Mesendoderm (in vitro differentiated cells): Measurements from ENCODE around the gene CCR8.
"Not testable (repeated sequence)": the region's sequence is repeated elsewhere in the genome, so short reads cannot be mapped to it uniquely, and the experiment has no call there.

Experiments used
- DNase-seq: peaks from one replicate; pipeline ENCODE4 v3.0.0; 2013
- H2AK5ac ChIP-seq: 2 replicates; pipeline ENCODE4 v1.6.1; 2013; ENCODE audit warnings: low read length, inconsistent platforms
- H2BK120ac ChIP-seq: 2 replicates; pipeline ENCODE4 v1.6.1; 2013; ENCODE audit warnings: low read depth, mild to moderate bottlenecking, low read length, moderate library complexity, mixed read lengths
- H2BK15ac ChIP-seq: replicated peaks from 2 replicates; pipeline ENCODE4 v1.6.1; 2013; ENCODE audit warnings: low read depth, mild to moderate bottlenecking, moderate library complexity
- H2BK5ac ChIP-seq: 2 replicates; pipeline ENCODE4 v1.6.1; 2013; ENCODE audit warnings: low read length, inconsistent platforms
- H3K18ac ChIP-seq: 2 replicates; pipeline ENCODE4 v1.6.1; 2013; ENCODE audit warnings: mild to moderate bottlenecking, low read length, mixed read lengths
- H3K23ac ChIP-seq: one replicate; pipeline ENCODE4 v1.6.1; 2013; ENCODE audit warnings: low read length
- H3K27ac ChIP-seq: 2 replicates; pipeline ENCODE4 v1.5.1; 2013; ENCODE audit warnings: low read depth, mild to moderate bottlenecking, inconsistent platforms, low read length, moderate library complexity
- H3K27me3 ChIP-seq: 2 replicates; pipeline ENCODE4 v1.6.1; 2013; ENCODE audit warnings: low read length, control low read depth, mild to moderate bottlenecking, inconsistent platforms; ENCODE audit not compliant: insufficient read depth, poor library complexity
- H3K36me3 ChIP-seq: 2 replicates; pipeline ENCODE4 v1.6.1; 2013; ENCODE audit warnings: low read length, inconsistent platforms; ENCODE audit not compliant: control insufficient read depth, insufficient read depth
- H3K4ac ChIP-seq: one replicate; pipeline ENCODE4 v1.6.1; 2013; ENCODE audit warnings: low read depth, mild to moderate bottlenecking, low read length, moderate library complexity
- H3K4me1 ChIP-seq: 2 replicates; pipeline ENCODE4 v1.6.1; 2013; ENCODE audit warnings: low read depth, low read length, inconsistent platforms; ENCODE audit not compliant: control insufficient read depth
- H3K4me2 ChIP-seq: 2 replicates; pipeline ENCODE4 v1.6.1; 2013; ENCODE audit warnings: low read length
- H3K4me3 ChIP-seq: 2 replicates; pipeline ENCODE4 v1.5.1; 2013; ENCODE audit warnings: mild to moderate bottlenecking, low read length
- H3K56ac ChIP-seq: one replicate; pipeline ENCODE4 v1.6.1; 2013; ENCODE audit warnings: low read length
- H3K79me1 ChIP-seq: 2 replicates; pipeline ENCODE4 v1.6.1; 2013; ENCODE audit warnings: low read length, inconsistent platforms
- H3K79me2 ChIP-seq: 2 replicates; pipeline ENCODE4 v1.6.1; 2013; ENCODE audit warnings: mild to moderate bottlenecking, low read length; ENCODE audit not compliant: control insufficient read depth, insufficient read depth
- H3K9ac ChIP-seq: 2 replicates; pipeline ENCODE4 v1.6.1; 2013; ENCODE audit warnings: low read length, inconsistent platforms
- H4K5ac ChIP-seq: one replicate; pipeline ENCODE4 v1.6.1; 2013; ENCODE audit warnings: low read length
- H4K8ac ChIP-seq: one replicate; pipeline ENCODE4 v1.6.1; 2013; ENCODE audit warnings: low read depth, mild to moderate bottlenecking, control low read depth, low read length, moderate library complexity
- WGBS: extraction: QIAGEN DNeasy Blood & Tissue Kit; methylation state at CpG from one replicate; pipeline ENCODE4 v1.1.7; 2013; ENCODE audit warnings: low lambda C conversion rate, missing lambda C conversion rate; ENCODE audit not compliant: insufficient coverage; ENCODE audit errors: extremely low coverage; 5-methylcytosine and 5-hydroxymethylcytosine counted together

CCR8 gene

GRCh38 chr3:39346785-39347585 is 17.5 kb downstream of the CCR8 start:
- no peak overlapping the region for H3K4me3 ChIP-seq
- H3K79me2 ChIP-seq = no peaks in the 10 kb centered on the region
- no peak overlapping the region for H3K56ac ChIP-seq
- no peak for DNase-seq
- no peak overlapping the region for H3K18ac ChIP-seq
- H3K36me3 ChIP-seq = no peaks in the 10 kb centered on the region
- no peaks in the 10 kb centered on the region for H3K79me1 ChIP-seq
- no peak overlapping the region for H4K5ac ChIP-seq
- H3K27ac ChIP-seq = no peak overlapping the region
- H3K4me1 ChIP-seq = peaks cover 4% of the 10 kb centered on the region
- H3K27me3 ChIP-seq = no peaks in the 10 kb centered on the region
- WGBS = no CpG with 5 or more reads among the region's 2 CpGs
- H3K9ac ChIP-seq = no peak overlapping the region
- H2BK5ac ChIP-seq = no peak overlapping the region
- H2BK120ac ChIP-seq = no peak overlapping the region
- no peak overlapping the region for H2AK5ac ChIP-seq
- H4K8ac ChIP-seq = no peak overlapping the region
- no peak overlapping the region for H2BK15ac ChIP-seq
- no peak overlapping the region for H3K4me2 ChIP-seq
- no peak overlapping the region for H3K23ac ChIP-seq
- no peak overlapping the region for H3K4ac ChIP-seq

- no peak for DNase-seq
- H3K4me3 ChIP-seq = no peak overlapping the region
- H3K18ac ChIP-seq = no peak overlapping the region
- H2BK5ac ChIP-seq = no peak overlapping the region
- H3K4ac ChIP-seq = no peak overlapping the region
- H3K27ac ChIP-seq = no peak overlapping the region
- no peak overlapping the region for H4K5ac ChIP-seq
- H3K4me2 ChIP-seq = no peak overlapping the region
- no CpG with 5 or more reads among the region's 3 CpGs for WGBS
- peaks cover 4% of the 10 kb centered on the region for H3K4me1 ChIP-seq
- H2AK5ac ChIP-seq = no peak overlapping the region
- H3K23ac ChIP-seq = no peak overlapping the region
- no peaks in the 10 kb centered on the region for H3K36me3 ChIP-seq
- no peaks in the 10 kb centered on the region for H3K27me3 ChIP-seq
- H3K56ac ChIP-seq = no peak overlapping the region
- H2BK120ac ChIP-seq = no peak overlapping the region
- H3K9ac ChIP-seq = no peak overlapping the region
- H4K8ac ChIP-seq = no peak overlapping the region
- no peaks in the 10 kb centered on the region for H3K79me2 ChIP-seq
- H2BK15ac ChIP-seq = no peak overlapping the region
- H3K79me1 ChIP-seq = no peaks in the 10 kb centered on the region
These were observed 18.0 kb downstream of the CCR8 start for GRCh38 chr3:39347586-39347876.

GRCh38 chr3:39349080-39349479 is 19.6 kb downstream of the CCR8 start:
- Histone ChIP-seq H3K27ac (no peak overlapping the region), H3K36me3 (no peaks in the 10 kb centered on the region), H3K4me3 (no peak overlapping the region), H3K23ac (no peak overlapping the region), H4K5ac (no peak overlapping the region), H3K4me1 (peaks cover 4% of the 10 kb centered on the region), H3K79me1 (no peaks in the 10 kb centered on the region), H3K4me2 (no peak overlapping the region), H3K9ac (no peak overlapping the region), H3K27me3 (no peaks in the 10 kb centered on the region), H2BK15ac (no peak overlapping the region), H4K8ac (no peak overlapping the region), H3K4ac (no peak overlapping the region), H2BK120ac (no peak overlapping the region), H2AK5ac (no peak overlapping the region), H3K56ac (no peak overlapping the region), H3K18ac (no peak overlapping the region), H2BK5ac (no peak overlapping the region), H3K79me2 (no peaks in the 10 kb centered on the region)
- WGBS = no CpG with 5 or more reads among the region's 3 CpGs
- DNase-seq = no peak

- no peak overlapping the region for H3K4ac ChIP-seq
- no peak for DNase-seq
- H4K8ac ChIP-seq = no peak overlapping the region
- H3K36me3 ChIP-seq = no peaks in the 10 kb centered on the region
- H2BK120ac ChIP-seq = no peak overlapping the region
- no peak overlapping the region for H3K27ac ChIP-seq
- H3K4me3 ChIP-seq = no peak overlapping the region
- H3K79me2 ChIP-seq = no peaks in the 10 kb centered on the region
- no peaks in the 10 kb centered on the region for H3K79me1 ChIP-seq
- H3K18ac ChIP-seq = no peak overlapping the region
- no peak overlapping the region for H3K23ac ChIP-seq
- no peak overlapping the region for H4K5ac ChIP-seq
- no peak overlapping the region for H2BK15ac ChIP-seq
- H2AK5ac ChIP-seq = no peak overlapping the region
- no CpG with 5 or more reads among the region's 5 CpGs for WGBS
- H3K56ac ChIP-seq = no peak overlapping the region
- H2BK5ac ChIP-seq = no peak overlapping the region
- no peak overlapping the region for H3K4me2 ChIP-seq
- H3K9ac ChIP-seq = no peak overlapping the region
- H3K27me3 ChIP-seq = no peaks in the 10 kb centered on the region
- peaks cover 4% of the 10 kb centered on the region for H3K4me1 ChIP-seq
These were observed 21.2 kb downstream of the CCR8 start for GRCh38 chr3:39350714-39351113.

- WGBS = no CpG with 5 or more reads among the region's 2 CpGs
- not testable (repeated sequence) for H3K4me2 ChIP-seq, H2BK15ac ChIP-seq, H3K9ac ChIP-seq, H2BK120ac ChIP-seq, H2AK5ac ChIP-seq, H3K4ac ChIP-seq, H3K4me1 ChIP-seq, H2BK5ac ChIP-seq, H3K79me1 ChIP-seq, H3K4me3 ChIP-seq, H3K56ac ChIP-seq, DNase-seq, H3K23ac ChIP-seq, H3K18ac ChIP-seq, H3K79me2 ChIP-seq, H3K36me3 ChIP-seq, H4K8ac ChIP-seq, H3K27ac ChIP-seq, H3K27me3 ChIP-seq, H4K5ac ChIP-seq
These were observed 21.6 kb downstream of the CCR8 start for GRCh38 chr3:39351134-39351533.
